GM15510 (cell line): Measurements from ENCODE around the gene HDGF.

ENCODE experiments used
- POLR2A ChIP-seq: IDR thresholded peaks from 3 replicates; pipeline ENCODE4 v1.6.1; 2011; ENCODE audit warnings: borderline replicate concordance; ENCODE audit not compliant: insufficient read length; ENCODE audit errors: extremely low read depth

Gene HDGF

GRCh38 chr1:156703741-156704140 is 47.7 kb downstream of the HDGF start:
- no peak for TF ChIP-seq POLR2A

GRCh38 chr1:156703336-156703735 is 48.1 kb downstream of the HDGF start:
- TF ChIP-seq POLR2A, result no peak

GRCh38 chr1:156700736-156701531 is 50.5 kb downstream of the HDGF start:
- no peak for TF ChIP-seq POLR2A

- TF ChIP-seq POLR2A, result no peak
These were observed 52.5 kb downstream of the HDGF start for GRCh38 chr1:156698995-156699394.

- no peak for TF ChIP-seq POLR2A
These were observed 54.0 kb downstream of the HDGF start for GRCh38 chr1:156697481-156697880.

GRCh38 chr1:156696755-156697154 is 54.7 kb downstream of the HDGF start:
- TF ChIP-seq POLR2A, result no peak

GRCh38 chr1:156694690-156694962 is 56.8 kb downstream of the HDGF start:
- no peak for TF ChIP-seq POLR2A

GRCh38 chr1:156693848-156694689 is 57.4 kb downstream of the HDGF start:
- TF ChIP-seq POLR2A, result no peak

GRCh38 chr1:156692925-156693847 is 58.3 kb downstream of the HDGF start:
- no peak for TF ChIP-seq POLR2A

GRCh38 chr1:156692441-156692924 is 59.0 kb downstream of the HDGF start:
- no peak for TF ChIP-seq POLR2A
